GM21360 (cell line): ENCODE measurements around the gene STC2.
"Not testable (repeated sequence)": the region's sequence is repeated elsewhere in the genome, so short reads cannot be mapped to it uniquely, and the experiment has no call there.

ENCODE experiments used
- ATAC-seq: cut with Tn5 transposase; IDR thresholded peaks from one replicate; pipeline ENCODE4 v1.9.1; 2021; ENCODE audit warnings: mild to moderate bottlenecking, moderate library complexity; ENCODE audit not compliant: unreplicated experiment

STC2 gene

GRCh38 chr5:173296737-173297676 is 31.2 kb downstream of the STC2 start:
- no peak for ATAC-seq

GRCh38 chr5:173295796-173296195 is 32.4 kb downstream of the STC2 start:
- no peak for ATAC-seq

GRCh38 chr5:173294673-173295320 is 33.4 kb downstream of the STC2 start:
- ATAC-seq = no peak

- peak; percentile 74 for ATAC-seq
These were observed 34.2 kb downstream of the STC2 start for GRCh38 chr5:173293817-173294672.

- no peak for ATAC-seq
These were observed 36.2 kb downstream of the STC2 start for GRCh38 chr5:173291722-173292658.

GRCh38 chr5:173290477-173291131 is 37.6 kb downstream of the STC2 start:
- no peak for ATAC-seq

GRCh38 chr5:173289372-173289771 is 38.8 kb downstream of the STC2 start:
- no peak for ATAC-seq

- no peak for ATAC-seq
These were observed 39.6 kb downstream of the STC2 start for GRCh38 chr5:173288632-173289031.

GRCh38 chr5:173287086-173287485 is 41.1 kb downstream of the STC2 start:
- no peak for ATAC-seq

GRCh38 chr5:173284343-173284958 is 43.8 kb downstream of the STC2 start:
- not testable (repeated sequence) for ATAC-seq

- ATAC-seq = peak; percentile 96
These were observed 44.6 kb downstream of the STC2 start for GRCh38 chr5:173283318-173284288.

- no peak for ATAC-seq
These were observed 45.3 kb downstream of the STC2 start for GRCh38 chr5:173282916-173283315.

GRCh38 chr5:173281910-173282309 is 46.3 kb downstream of the STC2 start:
- ATAC-seq = no peak

GRCh38 chr5:173279166-173279565 is 49.0 kb downstream of the STC2 start:
- ATAC-seq = no peak

GRCh38 chr5:173278641-173279040 is 49.6 kb downstream of the STC2 start:
- no peak for ATAC-seq

GRCh38 chr5:173278172-173278571 is 50.0 kb downstream of the STC2 start:
- ATAC-seq = no peak

GRCh38 chr5:173274771-173275170 is 53.4 kb downstream of the STC2 start:
- no peak for ATAC-seq

GRCh38 chr5:173271419-173271818 is 56.8 kb downstream of the STC2 start:
- ATAC-seq = no peak
